GM18520 (cell line): ENCODE measurements around the gene LINGO3.
"Not testable (repeated sequence)": the region's sequence is repeated elsewhere in the genome, so short reads cannot be mapped to it uniquely, and the experiment has no call there.

Experiments used
- ATAC-seq: cut with Tn5 transposase; IDR thresholded peaks from one replicate; pipeline ENCODE4 v1.9.1; 2021; ENCODE audit not compliant: unreplicated experiment

Gene LINGO3, protein sequence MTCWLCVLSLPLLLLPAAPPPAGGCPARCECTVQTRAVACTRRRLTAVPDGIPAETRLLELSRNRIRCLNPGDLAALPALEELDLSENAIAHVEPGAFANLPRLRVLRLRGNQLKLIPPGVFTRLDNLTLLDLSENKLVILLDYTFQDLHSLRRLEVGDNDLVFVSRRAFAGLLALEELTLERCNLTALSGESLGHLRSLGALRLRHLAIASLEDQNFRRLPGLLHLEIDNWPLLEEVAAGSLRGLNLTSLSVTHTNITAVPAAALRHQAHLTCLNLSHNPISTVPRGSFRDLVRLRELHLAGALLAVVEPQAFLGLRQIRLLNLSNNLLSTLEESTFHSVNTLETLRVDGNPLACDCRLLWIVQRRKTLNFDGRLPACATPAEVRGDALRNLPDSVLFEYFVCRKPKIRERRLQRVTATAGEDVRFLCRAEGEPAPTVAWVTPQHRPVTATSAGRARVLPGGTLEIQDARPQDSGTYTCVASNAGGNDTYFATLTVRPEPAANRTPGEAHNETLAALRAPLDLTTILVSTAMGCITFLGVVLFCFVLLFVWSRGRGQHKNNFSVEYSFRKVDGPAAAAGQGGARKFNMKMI

DNA sequence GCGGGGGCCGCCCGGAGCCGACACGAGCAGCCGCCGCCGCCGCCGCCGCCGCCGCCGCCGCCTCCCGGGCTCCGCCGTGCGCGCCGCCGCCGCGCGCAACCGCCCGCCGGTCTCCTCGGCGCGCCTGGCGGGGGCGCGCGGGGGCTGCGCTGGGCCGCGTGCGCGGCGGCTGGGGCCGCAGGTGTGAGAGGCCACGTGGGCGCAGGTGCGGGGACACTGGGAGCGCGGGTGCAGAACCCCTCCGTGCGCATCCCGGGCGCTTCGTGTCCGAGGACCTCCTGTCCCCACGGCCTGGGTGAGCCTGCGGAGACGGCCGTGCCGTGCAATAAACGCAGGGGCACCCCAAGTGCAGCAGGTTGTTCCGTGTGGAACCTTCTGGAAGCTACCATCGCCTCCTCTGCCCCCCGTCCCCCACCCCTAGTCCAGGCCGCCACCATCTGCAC, at the start of gene LINGO3:
Gene LINGO3, minus strand, starts transcription at position 41 of the 443 bp plus-strand sequence. CDS start 16,378 bp downstream, outside the sequence.
- ATAC-seq = no peak

DNA sequence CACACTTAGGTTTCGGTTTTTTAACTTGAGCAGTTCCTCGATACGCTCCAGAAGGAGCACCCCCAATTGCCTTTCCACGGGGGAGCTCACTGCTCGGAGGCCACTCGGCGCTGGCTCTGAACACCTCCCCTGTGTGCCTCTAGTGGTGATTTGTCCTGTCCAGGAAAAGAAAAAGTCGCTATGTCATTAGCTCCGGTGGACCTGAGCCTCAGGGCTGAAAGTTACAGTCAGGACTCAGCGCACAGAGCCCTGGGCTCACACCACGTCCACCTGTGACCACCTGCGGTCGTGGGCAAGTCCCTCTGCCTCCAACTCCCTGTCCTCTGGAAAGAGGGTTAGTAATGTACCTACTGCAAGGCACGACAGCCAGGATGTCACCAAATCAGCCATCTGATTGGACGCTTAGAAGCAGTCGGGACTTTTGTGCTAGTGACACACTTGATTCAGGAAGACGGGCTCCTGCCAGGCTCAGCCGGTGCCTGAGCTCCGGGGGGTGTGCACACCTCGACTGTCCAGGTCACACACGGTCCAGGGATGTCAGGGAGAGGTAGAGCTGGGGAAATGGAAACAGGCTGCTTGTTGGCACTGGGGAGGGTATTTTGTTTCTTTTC, 48.2 kb upstream of the LINGO3 start:
- ATAC-seq = no peak

DNA sequence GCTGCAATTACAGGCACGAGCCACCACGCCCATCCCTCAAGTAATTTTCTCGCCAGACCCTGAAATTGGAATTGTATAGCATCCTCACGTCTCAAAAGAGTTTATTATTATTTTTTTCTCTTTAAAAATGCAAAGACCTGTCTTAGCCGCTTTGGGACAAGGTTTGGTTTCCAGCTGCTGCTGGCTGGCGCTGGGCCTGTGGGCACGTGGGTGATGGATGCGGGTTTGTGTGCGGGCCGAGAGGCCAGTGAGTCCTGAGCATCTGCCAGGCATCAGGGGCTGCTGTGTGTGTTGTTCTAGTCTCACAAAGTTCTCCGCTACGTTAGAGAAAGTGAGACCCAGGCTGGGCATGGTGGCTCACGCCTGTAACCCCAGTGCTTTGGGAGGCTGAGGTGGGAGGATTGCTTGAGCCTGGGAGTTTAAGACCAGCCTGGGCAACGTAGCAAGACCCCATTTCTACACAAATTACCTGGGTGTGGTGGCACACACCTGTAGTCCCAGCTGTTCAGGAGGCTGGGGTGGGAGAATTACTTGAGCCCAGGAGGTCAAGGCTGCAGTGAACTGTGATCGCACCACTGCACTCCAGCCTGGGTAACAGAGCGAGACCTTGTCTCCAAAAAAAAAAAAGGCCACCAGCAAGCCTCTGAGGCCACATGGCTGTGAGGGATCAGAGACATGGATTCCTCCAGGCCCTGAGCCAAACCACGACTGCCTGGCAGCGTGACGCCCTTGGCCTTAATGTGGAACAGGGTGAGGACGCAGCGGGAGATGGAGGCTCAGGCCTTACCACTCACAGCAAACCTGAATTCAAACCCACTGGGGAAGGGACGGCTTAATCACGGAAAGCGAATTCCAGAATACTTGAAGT, 47.4 kb upstream of the LINGO3 start:
- ATAC-seq = no peak

DNA sequence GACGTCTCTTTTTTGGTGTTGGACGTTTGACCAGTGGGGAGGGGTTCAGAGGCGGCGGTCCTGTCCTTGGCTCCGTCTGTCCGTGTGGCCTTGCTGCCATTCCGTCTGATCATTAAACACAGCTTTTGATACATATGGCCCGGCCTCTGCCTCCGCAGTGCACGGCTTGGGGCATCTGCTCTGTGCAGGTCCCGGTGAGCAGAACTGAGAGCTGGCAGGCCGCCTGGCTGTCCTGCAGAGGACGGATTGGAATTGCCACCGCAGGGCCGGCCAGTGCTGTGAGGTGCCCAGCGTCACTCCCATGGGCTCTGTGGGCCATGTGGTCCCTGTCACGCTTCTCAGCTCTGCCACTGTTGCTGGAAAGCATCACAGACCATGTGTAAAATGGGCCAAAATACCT, 46.7 kb upstream of the LINGO3 start:
- ATAC-seq = no peak

DNA sequence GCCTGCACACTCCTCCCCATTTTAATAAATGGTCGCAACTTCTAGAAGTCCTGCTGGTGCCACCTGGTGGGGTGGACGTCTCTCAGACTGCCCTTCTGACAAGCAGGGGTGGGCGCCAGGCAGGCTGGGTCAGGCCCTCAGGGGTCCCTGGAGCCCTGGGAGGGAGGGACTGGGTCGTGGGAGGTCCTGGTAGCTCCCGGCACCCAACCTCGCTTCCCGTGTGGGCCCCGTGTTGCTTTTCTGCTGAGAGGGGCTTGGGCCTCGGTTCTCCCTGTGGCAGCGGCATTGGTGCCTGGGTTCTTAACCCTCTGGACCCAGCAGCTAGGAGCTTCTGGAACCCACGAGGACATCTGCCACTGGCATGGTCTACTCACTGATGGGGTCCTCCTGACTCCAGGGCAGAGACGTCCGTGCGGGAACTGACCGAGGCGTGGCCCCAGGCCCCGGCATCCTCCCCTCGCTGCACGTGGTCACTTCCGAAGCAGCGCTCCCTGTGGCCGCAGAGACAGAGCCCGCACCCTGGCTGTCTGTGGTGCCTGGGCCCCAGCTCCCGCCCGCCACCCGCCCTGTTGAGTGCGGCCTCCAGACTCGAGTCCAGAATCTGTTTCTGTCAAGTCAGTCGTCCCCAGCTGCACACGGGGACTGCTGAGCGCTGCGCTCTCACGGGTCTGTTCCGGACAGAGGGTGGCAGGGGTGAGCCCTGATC, 46.1 kb upstream of the LINGO3 start:
- no peak for ATAC-seq

DNA sequence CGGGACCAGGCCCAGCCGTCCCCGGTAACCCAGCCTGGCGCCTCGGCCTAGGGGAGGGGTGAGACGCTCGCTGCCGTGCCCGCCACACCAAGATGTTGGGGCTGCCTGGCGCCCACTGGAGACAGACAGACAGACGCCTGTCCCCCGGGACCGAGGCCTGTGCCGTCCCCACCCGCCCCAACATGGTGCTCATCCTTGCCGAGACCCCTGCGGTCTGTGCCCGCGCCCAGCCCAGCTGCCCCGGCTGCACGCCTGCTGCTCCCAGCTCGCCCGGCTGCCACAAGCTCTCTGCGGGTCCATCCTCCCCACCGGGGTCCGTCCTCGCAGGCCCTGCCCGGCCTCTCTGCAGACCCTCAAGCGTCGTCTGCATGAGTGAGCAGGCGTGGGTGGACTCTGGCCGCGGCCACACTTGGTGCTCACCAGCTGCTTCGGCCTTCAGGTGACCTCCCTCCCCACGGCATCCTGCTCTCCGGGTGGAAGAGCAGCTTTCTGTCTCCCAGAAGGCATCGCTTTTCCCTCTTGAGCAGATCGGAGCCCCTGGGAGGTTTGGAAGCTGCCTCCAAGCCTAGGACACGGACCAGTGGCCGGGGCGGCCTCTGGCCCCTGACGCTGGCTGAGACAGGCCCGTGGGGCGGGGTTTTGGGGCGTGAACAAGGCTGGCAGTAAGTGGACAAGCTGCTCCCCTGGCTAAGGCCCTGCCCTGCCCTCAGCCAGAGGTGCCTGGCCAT, 45.4 kb upstream of the LINGO3 start:
- no peak for ATAC-seq

DNA sequence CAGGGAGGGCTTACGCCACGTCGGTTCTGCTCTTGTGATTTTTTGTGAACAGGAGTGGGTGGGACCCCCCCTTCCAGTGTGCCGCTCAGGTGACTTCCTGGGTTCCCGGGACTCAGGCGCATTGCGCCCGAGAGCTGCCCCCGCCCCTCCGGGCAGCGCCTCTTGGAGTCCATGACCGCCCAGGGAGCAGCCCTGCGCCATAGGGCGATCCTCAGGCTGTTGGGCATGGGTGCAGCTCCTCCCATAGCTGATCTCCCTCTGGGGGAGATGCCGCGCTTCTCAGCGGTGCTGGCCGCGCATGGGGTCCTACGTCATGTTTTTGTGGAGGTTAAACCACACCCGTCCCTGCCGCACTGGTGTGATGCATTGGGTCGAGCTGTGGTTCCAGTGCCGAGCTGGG, 44.2 kb upstream of the LINGO3 start:
- no peak for ATAC-seq

DNA sequence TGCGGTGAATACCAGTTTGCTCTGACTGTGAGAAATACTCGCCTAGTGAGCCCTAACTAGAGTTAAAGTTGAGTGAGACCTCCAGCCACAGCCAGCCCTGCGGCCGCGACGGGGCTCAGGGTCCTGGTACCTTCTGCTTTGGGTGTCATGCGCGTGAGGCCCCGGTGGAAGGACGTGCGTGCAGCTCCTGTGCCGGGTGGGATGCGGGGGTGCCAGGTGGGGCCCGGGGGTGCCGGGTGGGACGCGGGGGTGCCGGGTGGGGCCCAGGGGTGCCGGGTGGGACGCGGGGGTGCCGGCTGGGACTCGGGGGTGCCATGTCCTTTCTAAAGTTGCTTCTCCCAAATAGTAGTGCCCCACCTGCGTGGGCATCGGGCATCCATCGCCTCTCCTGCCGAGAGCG, 43.6 kb upstream of the LINGO3 start:
- ATAC-seq = no peak

DNA sequence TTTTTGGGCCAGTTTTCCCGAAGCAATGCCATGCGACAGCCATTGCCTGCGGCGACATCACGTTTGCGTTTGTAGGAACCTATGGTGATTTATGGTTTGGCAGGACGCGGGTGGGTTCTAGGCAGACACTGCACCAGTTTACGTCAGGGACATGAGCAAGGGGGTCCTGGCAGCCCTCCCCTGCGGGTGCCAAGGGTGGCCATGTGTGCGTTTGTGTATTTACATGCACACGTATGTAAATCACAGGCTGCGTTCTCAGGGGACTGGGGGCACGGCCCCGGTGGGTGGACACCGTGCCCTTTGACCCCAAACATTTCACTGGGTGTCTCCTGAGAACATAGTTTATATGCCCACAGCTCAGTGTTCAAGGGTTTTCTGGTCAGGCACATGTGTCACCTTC, 42.7 kb upstream of the LINGO3 start:
- ATAC-seq = no peak

DNA sequence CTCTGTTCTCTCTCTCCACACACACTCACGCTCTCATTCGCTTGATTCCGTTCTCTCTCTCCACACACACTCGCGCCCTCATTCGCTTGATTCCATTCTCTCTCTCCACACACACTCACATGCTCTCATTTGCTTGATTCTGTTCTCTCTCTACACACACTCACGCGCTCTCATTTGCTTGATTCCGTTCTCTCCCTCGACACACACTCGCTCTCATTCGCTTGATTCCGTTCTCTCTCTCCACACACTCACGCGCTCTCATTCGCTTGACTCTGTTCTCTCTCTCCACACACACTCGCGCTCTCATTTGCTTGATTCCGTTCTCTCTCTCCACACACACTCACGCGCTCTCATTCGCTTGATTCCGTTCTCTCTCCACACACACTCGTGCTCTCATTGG, 41.9 kb upstream of the LINGO3 start:
- not testable (repeated sequence) for ATAC-seq

DNA sequence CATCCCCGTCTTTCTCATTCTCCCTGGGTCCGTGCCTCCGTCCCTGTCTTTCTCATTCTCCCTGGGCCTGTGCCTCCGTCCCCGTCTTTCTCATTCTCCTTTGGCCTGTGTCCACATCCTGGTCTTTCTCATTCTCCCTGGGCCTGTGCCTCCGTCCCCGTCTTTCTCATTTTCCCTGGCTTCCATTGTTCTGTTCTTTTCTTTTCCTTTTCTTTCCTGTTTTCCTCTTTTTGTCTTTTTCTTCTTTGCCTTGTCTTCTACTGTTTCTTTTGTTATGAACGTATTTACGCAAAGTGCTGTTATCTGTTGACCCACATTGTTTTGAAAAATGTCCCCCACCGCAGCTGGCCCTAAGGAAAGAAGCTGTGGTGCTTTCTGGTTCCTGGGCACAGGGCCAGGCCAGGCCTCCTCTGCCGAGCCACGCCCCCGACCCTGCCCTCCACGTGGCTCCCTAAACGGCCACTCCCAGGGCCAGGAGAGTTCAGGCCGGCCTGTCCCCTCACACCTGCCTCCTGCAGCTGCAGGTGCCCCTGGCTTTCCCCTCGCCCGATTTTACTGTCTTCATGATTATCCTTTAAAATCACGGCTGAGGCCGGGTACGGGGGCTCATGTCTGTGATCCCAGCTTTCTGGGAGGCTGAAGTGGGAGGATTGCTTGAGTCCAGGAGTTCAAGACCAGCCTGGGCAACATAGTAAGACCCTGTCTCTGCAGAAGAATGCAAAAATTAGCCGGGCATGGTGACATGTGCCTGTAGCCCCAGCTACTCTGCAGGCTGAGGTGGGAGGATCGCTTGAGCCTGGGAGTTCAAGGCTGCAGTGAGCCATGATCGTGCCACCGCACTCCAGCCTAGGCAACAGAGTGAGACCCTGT, 38.1 kb upstream of the LINGO3 start:
- ATAC-seq = no peak

DNA sequence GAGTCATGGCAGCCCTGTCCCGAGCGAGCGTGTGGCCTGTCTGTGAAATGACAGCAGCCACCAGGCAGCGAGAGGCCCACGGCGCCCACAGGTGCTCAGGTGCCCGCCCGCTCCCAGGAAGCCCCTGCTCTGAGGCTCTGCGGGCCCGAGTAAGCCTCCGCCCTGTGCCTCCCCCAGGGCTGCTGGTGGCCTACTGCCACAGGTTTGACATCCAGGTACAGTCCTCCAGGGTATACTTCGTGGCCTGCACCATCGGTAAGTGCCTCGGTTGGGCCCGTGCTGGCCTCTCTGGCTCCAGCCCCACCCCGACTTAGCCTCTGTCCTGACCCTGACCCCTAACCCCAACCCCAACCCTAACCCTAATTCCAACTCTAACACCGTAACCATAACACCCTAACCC, 37.1 kb upstream of the LINGO3 start:
- no peak for ATAC-seq

DNA sequence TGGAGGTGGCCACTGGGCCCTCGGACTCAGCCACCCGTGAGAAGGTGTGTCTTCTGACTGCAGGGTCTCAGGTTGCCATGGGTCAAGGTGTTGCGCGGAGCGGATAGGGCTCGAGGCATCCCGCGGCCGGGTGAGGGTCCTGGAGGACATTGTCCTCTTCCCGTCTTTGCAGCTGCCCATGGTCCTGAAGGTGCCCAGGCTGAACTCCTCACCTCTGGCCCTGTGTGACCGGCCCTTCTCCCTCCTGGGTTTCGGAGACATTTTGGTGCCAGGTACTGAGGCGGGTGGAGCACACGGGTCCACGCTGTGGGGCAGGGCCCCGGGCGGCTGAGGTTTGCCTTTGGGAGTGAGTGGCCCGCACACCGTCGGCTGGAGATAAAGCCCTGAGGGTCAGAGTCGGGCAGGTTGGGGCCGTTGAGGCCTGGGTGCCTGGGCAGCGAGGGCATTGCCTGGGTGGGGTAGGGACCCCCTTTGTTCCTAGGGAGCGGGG, 36.5 kb upstream of the LINGO3 start:
- ATAC-seq = no peak

DNA sequence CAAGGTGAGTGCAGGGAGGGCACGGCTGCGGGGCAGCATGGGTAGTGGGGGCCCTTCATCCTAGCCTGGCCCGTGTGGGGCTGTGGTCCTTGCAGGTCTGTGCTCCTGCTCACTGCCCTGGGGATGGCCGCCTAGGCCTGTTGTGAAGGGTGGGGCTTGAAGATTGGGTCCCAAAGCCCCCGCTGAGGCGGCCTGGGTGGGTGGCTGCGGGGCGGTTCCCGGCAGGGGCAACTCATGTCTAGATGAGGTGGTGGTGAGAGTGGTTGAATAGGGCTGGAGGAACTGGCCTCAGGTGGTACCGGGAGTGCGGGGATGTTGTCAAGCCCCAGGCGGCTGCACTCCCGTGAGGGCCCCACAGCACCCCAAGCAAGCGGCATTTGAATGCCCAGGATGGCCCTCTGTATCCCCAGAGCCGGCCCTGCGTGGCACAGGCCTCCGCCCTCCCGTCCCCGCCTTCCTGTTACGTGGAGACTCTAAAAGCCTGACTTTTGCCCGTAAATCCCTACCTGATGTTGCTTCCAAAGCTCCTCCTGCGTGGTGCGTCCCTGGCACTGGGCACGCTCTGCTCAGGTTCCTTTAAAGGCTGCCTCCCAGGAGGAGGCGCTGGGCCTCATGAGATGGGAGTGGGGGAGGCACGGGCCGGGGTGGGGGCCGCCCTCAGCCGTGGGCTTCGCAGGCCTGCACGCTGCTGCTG, 35.5 kb upstream of the LINGO3 start:
- ATAC-seq = no peak

DNA sequence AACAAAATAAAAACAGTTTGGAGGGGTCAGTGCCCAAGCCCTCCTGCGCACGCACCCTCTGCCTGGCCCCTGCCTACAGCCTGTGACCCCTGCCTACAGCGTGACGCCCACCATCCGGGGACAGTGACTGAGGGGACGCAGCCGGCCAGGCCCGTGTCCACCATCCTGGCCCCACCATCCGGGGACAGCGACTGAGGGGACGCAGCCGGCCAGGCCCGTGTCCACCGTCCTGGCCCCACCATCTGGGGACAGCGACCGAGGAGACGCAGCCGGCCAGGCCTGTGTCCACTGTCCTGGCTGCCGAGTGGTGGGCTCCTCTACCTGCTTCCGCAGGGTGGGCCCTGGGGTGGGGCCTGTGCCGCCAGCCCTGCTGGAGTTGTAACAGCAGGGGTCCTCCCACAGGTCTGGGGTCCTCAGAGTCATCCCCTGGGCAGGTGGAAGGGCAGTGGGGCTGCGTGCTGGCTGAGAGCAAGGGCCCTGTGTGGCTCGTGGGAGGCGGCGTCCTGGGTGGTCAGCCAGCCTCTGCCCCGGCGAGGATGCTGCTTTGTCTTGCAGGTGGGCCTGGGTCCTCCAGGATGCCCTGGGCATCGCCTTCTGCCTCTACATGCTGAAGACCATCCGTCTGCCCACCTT, 34.8 kb upstream of the LINGO3 start:
- no peak for ATAC-seq

DNA sequence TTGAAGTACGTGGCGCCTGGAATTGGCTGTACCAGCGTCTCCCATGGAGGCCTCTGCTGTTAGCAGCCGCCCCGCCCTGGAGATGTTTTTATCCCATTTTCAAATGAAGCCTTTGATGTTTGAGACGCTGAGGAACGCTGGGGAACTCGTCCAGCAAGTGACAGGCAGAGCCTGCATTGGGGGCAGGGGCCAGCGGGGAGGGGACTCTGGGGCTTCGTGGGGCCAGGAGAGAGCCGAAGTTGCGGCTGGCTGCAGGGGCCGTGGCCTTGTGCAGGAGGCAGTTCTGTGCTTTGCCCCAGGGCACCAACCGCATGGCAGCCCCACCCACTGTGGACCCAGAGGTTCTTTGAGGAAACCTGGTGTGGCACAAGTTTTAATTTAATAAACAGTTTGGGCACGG, 34.0 kb upstream of the LINGO3 start:
- no peak for ATAC-seq

DNA sequence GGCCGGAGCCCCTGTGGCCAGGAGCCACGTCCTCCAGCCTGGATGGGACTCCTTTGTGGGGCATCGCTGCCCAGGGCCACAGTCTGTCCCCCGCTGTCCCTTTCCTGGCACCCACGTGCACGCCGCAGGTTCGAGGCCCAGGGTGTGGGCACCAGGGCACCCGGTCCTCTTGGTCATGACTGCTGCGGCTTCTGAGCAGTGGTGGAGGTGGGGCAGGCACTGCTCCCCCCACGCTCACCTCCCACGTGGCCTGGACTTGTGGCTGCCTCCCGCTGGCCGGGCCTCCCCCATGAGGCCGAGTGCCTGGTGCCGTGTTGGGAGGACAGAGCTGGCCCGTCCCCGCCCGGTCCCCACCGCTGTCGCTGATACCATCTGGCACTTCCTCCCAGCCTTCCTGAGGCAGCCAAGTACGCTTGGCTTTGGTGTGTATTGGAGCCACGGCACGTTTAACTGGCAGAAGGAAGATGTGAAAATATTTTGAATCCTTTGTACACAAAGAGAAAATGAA, 33.3 kb upstream of the LINGO3 start:
- no peak for ATAC-seq
